Mesenchymal stem cell (in vitro differentiated cells and primary cell): ENCODE data around the gene NFKB2.

Source experiments
- DNase-seq: peaks from one replicate; pipeline ENCODE4 v3.0.0-alpha.2; 2013
- H2AFZ ChIP-seq: one replicate; pipeline ENCODE4 v1.6.1; 2013; ENCODE audit warnings: low read depth, mild to moderate bottlenecking, control low read depth, inconsistent platforms, low read length, moderate library complexity
- H2AK5ac ChIP-seq: 2 replicates; pipeline ENCODE4 v1.6.1; 2013; ENCODE audit warnings: low read length, moderate library complexity, mild to moderate bottlenecking, inconsistent platforms; ENCODE audit not compliant: severe bottlenecking
- H2BK120ac ChIP-seq: one replicate; pipeline ENCODE4 v1.6.1; 2013; ENCODE audit warnings: low read depth, mild to moderate bottlenecking, inconsistent platforms, low read length, moderate library complexity
- H2BK12ac ChIP-seq, 2 experiments: one replicate each; pipeline ENCODE4 v1.6.1; 2013; ENCODE audit warnings: inconsistent platforms in 2 of 2, low read length in 2 of 2, mild to moderate bottlenecking in 2 of 2, moderate library complexity in 2 of 2, control low read depth in 1 of 2
- H2BK15ac ChIP-seq: one replicate; pipeline ENCODE4 v1.6.1; 2013; ENCODE audit warnings: mild to moderate bottlenecking, low read depth, inconsistent platforms; ENCODE audit not compliant: poor library complexity, severe bottlenecking
- H2BK5ac ChIP-seq: 2 replicates; pipeline ENCODE4 v1.6.1; 2013; ENCODE audit warnings: low read depth, mild to moderate bottlenecking, low read length, control low read depth, inconsistent platforms; ENCODE audit not compliant: poor library complexity, severe bottlenecking
- H3K14ac ChIP-seq, 2 experiments: one replicate each; pipeline ENCODE4 v1.6.1; 2013; ENCODE audit warnings: inconsistent platforms in 2 of 2, low read length in 2 of 2, control low read depth in 1 of 2, mild to moderate bottlenecking in 1 of 2, moderate library complexity in 1 of 2
- H3K18ac ChIP-seq, 2 experiments: one replicate each; pipeline ENCODE4 v1.6.1; 2013; ENCODE audit warnings: inconsistent platforms in 2 of 2, low read length in 2 of 2, control low read depth in 1 of 2, low read depth in 1 of 2, mild to moderate bottlenecking in 1 of 2
- H3K23ac ChIP-seq, 2 experiments: one replicate each; pipeline ENCODE4 v1.6.1; 2013; ENCODE audit warnings: inconsistent platforms in 2 of 2, low read length in 2 of 2, mild to moderate bottlenecking in 2 of 2, moderate library complexity in 2 of 2, control low read depth in 1 of 2
- H3K27ac ChIP-seq: 2 replicates; pipeline ENCODE4 v1.5.1; 2013; ENCODE audit warnings: mild to moderate bottlenecking, moderate library complexity, low read length, control low read depth, inconsistent platforms; ENCODE audit not compliant: poor library complexity, severe bottlenecking
- H3K27me3 ChIP-seq, 2 experiments: 2 replicates each; pipeline versions ENCODE4 v1.6.1 to v1.7.0; 2013; ENCODE audit warnings: low read length in 2 of 2, mild to moderate bottlenecking in 2 of 2, moderate library complexity in 2 of 2, control low read depth in 1 of 2, inconsistent platforms in 1 of 2; ENCODE audit not compliant: control insufficient read depth in 1 of 2, insufficient read depth in 1 of 2
- H3K36me3 ChIP-seq, 2 experiments: 2 replicates each; pipeline versions ENCODE4 v1.6.1 to v1.7.0; 2013; ENCODE audit warnings: low read length in 2 of 2, control low read depth in 1 of 2, inconsistent platforms in 1 of 2, low read depth in 1 of 2, mild to moderate bottlenecking in 1 of 2; ENCODE audit not compliant: insufficient read depth in 2 of 2, control insufficient read depth in 1 of 2
- H3K4ac ChIP-seq, 2 experiments: one replicate each; pipeline ENCODE4 v1.6.1; 2013; ENCODE audit warnings: inconsistent platforms in 2 of 2, low read length in 2 of 2, mild to moderate bottlenecking in 2 of 2, moderate library complexity in 2 of 2, control low read depth in 1 of 2, low read depth in 1 of 2
- H3K4me1 ChIP-seq: 2 replicates; pipeline ENCODE4 v1.6.1; 2013; ENCODE audit warnings: low read depth, low read length, control low read depth; ENCODE audit not compliant: control insufficient read depth, insufficient read depth
- H3K4me2 ChIP-seq: 2 replicates; pipeline ENCODE4 v1.6.1; 2013; ENCODE audit warnings: low read length, mild to moderate bottlenecking, inconsistent platforms; ENCODE audit not compliant: poor library complexity, severe bottlenecking
- H3K4me3 ChIP-seq, 2 experiments: 2 replicates each; pipeline versions ENCODE4 v1.5.1 to v1.7.0; 2013; ENCODE audit warnings: low read length in 2 of 2, mild to moderate bottlenecking in 2 of 2, control low read depth in 1 of 2, low read depth in 1 of 2; ENCODE audit not compliant: insufficient read depth in 1 of 2
- H3K79me1 ChIP-seq: replicated peaks from 2 replicates; pipeline ENCODE4 v1.6.1; 2013; ENCODE audit warnings: mild to moderate bottlenecking, control low read depth, low read length, inconsistent platforms; ENCODE audit not compliant: poor library complexity, severe bottlenecking
- H3K9ac ChIP-seq: 2 replicates; pipeline ENCODE4 v1.7.0; 2013; ENCODE audit warnings: mild to moderate bottlenecking, low read length, moderate library complexity
- H3K9me3 ChIP-seq: 2 replicates; pipeline ENCODE4 v1.7.0; 2013; ENCODE audit warnings: mild to moderate bottlenecking, low read length; ENCODE audit not compliant: control insufficient read depth
- H4K8ac ChIP-seq: one replicate; pipeline ENCODE4 v1.6.1; 2013; ENCODE audit warnings: inconsistent platforms, mild to moderate bottlenecking, low read length, moderate library complexity
- H4K91ac ChIP-seq: one replicate; pipeline ENCODE4 v1.6.1; 2013; ENCODE audit warnings: mild to moderate bottlenecking, low read length, inconsistent platforms
- WGBS: methylation state at CpG from one replicate; pipeline ENCODE4 v1.1.7; 2013; ENCODE audit warnings: mixed read lengths; 5-methylcytosine and 5-hydroxymethylcytosine counted together

Gene NFKB2

DNA sequence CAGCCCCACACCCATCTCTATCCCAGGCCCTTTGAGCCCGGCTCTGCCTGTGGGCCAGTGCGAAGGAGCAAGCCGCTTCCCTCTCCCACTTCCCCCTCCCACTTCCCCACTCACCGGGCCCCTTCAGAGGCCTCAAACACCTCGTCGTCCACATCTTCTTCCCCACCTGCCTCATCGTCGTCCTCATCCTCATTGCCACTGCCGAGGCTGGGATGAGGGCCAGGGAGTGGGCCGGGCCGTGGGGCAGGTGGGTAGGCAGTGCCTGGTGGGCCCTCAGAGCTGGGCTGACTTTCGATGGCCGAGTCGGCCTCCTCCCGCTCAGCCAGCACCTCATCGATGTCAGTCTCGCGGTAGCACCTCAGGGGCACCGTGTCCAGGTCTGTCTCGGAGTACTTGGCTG is 19.2 kb downstream of the NFKB2 start:
- Histone ChIP-seq H3K36me3 (no peaks in the 10 kb centered on the region), H3K4me1 (peaks cover 22% of the 10 kb centered on the region), H2BK120ac (no peak overlapping the region), H2BK5ac (no peak overlapping the region), H3K23ac (peak overlapping the region in 1 of 2 experiments; percentile 9), H4K91ac (no peak overlapping the region), H3K4me3 (no peak overlapping the region), H2AFZ (no peak overlapping the region), H3K4ac (no peak overlapping the region), H3K18ac (no peak overlapping the region), H3K4me2 (no peak overlapping the region), H4K8ac (no peak overlapping the region), H3K27me3 (peaks cover 89 to 92% of the 10 kb centered on the region in 2 experiments), H3K14ac (no peak overlapping the region), H3K9me3 (no peaks in the 10 kb centered on the region), H3K79me1 (no peaks in the 10 kb centered on the region), H2BK15ac (no peak overlapping the region), H2BK12ac (no peak overlapping the region), H3K27ac (no peak overlapping the region), H3K9ac (no peak overlapping the region), H2AK5ac (no peak overlapping the region)
- no peak for DNase-seq
- 79% methylated on average over 20 of the region's 20 CpGs for WGBS

DNA sequence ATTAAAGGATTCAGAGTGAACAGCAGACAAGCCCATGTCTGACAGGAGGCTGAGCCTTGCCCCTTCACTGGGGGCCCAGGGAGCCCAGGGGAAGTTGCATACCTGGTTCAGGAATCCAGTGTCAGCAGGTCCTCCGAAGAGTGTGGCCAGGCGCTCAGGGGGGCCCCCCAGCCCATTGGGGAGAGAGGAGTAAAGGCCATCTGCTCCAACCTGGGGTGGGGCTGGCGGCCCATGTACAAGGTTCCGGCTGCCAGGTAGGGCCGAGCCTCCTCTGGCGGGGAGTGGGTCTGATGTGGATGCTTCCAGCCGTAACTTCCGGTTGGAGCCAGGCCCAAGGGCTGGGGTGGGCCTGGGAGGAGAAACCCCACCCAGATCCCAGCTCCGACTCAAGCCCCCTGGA is 20.8 kb downstream of the NFKB2 start:
- no peak overlapping the region for H3K18ac ChIP-seq
- no peaks in the 10 kb centered on the region for H3K36me3 ChIP-seq
- peaks cover 20% of the 10 kb centered on the region for H3K4me1 ChIP-seq
- no peaks in the 10 kb centered on the region for H3K79me1 ChIP-seq
- no peak overlapping the region for H2BK12ac ChIP-seq
- H3K9me3 ChIP-seq, result no peaks in the 10 kb centered on the region
- no peak overlapping the region for H4K91ac ChIP-seq
- H4K8ac ChIP-seq, result no peak overlapping the region
- H2BK120ac ChIP-seq, result no peak overlapping the region
- 77% methylated on average over 6 of the region's 9 CpGs for WGBS
- H2BK15ac ChIP-seq, result peak overlapping the region; percentile 18
- H3K9ac ChIP-seq, result no peak overlapping the region
- H3K27ac ChIP-seq, result no peak overlapping the region
- H2BK5ac ChIP-seq, result no peak overlapping the region
- no peak for DNase-seq
- no peak overlapping the region for H2AFZ ChIP-seq
- H3K4ac ChIP-seq, result no peak overlapping the region
- peaks cover 74 to 77% of the 10 kb centered on the region in 2 experiments for H3K27me3 ChIP-seq
- no peak overlapping the region for H2AK5ac ChIP-seq
- no peak overlapping the region for H3K14ac ChIP-seq
- H3K23ac ChIP-seq, result no peak overlapping the region
- no peak overlapping the region for H3K4me2 ChIP-seq
- H3K4me3 ChIP-seq, result no peak overlapping the region

DNA sequence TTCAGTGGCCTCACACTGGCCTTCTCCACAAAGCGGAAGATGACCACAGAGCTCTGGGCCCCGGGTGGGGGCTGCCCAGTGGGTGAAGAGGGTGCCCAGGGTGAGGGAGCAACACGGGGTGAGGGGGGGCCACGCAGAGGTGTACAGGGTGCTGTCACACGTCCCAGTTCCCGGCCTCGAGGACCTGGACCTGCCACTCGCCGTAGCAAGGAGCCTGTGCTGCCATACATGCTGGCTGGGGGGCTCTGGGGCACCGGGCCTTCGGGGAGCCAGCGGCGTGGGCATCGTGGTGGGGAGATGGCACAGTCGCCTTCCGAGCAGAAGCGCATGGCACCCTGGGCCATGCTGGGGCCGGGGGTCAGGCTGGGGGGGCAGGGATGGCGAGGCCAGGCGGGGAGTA is 21.2 kb downstream of the NFKB2 start:
- no peak overlapping the region for H2BK120ac ChIP-seq
- no peak overlapping the region for H3K4me2 ChIP-seq
- DNase-seq, result no peak
- no peak overlapping the region for H3K18ac ChIP-seq
- H4K91ac ChIP-seq, result no peak overlapping the region
- H3K14ac ChIP-seq, result no peak overlapping the region
- peaks cover 70 to 73% of the 10 kb centered on the region in 2 experiments for H3K27me3 ChIP-seq
- no peaks in the 10 kb centered on the region for H3K36me3 ChIP-seq
- no peak overlapping the region for H3K4me3 ChIP-seq
- H3K9me3 ChIP-seq, result no peaks in the 10 kb centered on the region
- no peak overlapping the region for H3K9ac ChIP-seq
- 86% methylated on average over 20 of the region's 20 CpGs for WGBS
- no peak overlapping the region for H2AFZ ChIP-seq
- H4K8ac ChIP-seq, result no peak overlapping the region
- no peak overlapping the region for H2BK5ac ChIP-seq
- peaks cover 20% of the 10 kb centered on the region for H3K4me1 ChIP-seq
- H3K4ac ChIP-seq, result no peak overlapping the region
- H2BK12ac ChIP-seq, result no peak overlapping the region
- H3K27ac ChIP-seq, result no peak overlapping the region
- H3K79me1 ChIP-seq, result peaks cover 4% of the 10 kb centered on the region
- H2BK15ac ChIP-seq, result peak overlapping the region; percentile 18
- H2AK5ac ChIP-seq, result no peak overlapping the region
- no peak overlapping the region for H3K23ac ChIP-seq

DNA sequence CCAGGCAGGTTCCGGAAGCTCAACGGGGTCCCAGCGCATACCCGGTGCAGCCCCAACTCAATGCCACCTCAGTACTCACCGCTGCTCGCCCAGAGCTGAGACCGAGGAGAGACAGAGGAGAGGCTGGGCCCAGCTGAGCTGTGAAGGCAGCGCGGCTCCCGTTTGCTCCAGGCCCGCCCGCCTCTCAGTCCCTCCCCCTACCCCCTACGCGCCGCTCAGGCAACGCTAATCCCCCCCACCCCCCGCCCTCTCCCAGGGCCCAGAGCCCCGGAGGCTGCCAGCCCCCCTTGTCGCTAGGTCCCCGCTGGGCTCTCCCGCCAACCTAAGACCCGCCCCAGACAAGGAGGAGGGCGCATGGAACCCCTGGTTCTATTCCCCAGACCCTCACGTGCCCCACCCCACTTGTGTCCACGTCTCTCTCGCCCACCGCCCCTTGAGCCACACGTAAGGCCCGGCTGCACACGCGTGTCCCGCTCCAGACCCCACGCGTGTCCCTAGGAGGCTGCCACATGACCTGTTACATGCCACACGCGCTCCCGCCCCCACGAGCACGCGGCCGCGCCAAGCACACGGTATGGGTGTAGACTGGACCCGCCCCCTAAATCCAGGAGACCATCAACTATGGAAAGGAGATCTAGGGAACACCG is 23.2 kb downstream of the NFKB2 start, which contains the start of gene PSD:
Gene PSD (minus strand): TSS at position 164 of the 647 bp plus-strand sequence. CDS start 1,747 bp downstream, outside the sequence.
- no peak within 1 kb of the TSS for H2BK5ac ChIP-seq
- no peak within 1 kb of the TSS for H3K18ac ChIP-seq
- H4K91ac ChIP-seq, result no peak within 1 kb of the TSS
- no peak within 1 kb of the TSS for H4K8ac ChIP-seq
- H3K36me3 ChIP-seq, result peaks cover 9 to 16% of the 10 kb centered on the region in 2 experiments
- H3K4me1 ChIP-seq, result peaks cover 33% of the 10 kb centered on the region
- peaks cover 49 to 52% of the 10 kb centered on the region in 2 experiments for H3K27me3 ChIP-seq
- H3K4ac ChIP-seq, result no peak within 1 kb of the TSS
- H3K27ac ChIP-seq, result no peak within 1 kb of the TSS
- H3K9me3 ChIP-seq, result no peaks in the 10 kb centered on the region
- no peak within 1 kb of the TSS for H2BK12ac ChIP-seq
- WGBS, result 3% methylated on average over 38 of the region's 45 CpGs
- no peak within 1 kb of the TSS for H2AK5ac ChIP-seq
- H3K79me1 ChIP-seq, result peaks cover 10% of the 10 kb centered on the region
- no peak within 1 kb of the TSS for H3K9ac ChIP-seq
- no peak within 1 kb of the TSS for H2BK15ac ChIP-seq
- H3K4me3 ChIP-seq, result peak within 1 kb of the TSS; percentile 47 to 94
- DNase-seq, result no peak
- peak within 1 kb of the TSS; percentile 96 for H3K4me2 ChIP-seq
- H2AFZ ChIP-seq, result no peak within 1 kb of the TSS
- H3K23ac ChIP-seq, result no peak within 1 kb of the TSS
- H2BK120ac ChIP-seq, result no peak within 1 kb of the TSS
- no peak within 1 kb of the TSS for H3K14ac ChIP-seq
